ENCODE results near the gene SYT12.
A peak's percentile ranks its signal among the peaks of the same experiment; 100 is the strongest.

Gene SYT12

GRCh38 chr11:67022961-67023956 is at the start of gene SYT12:
Gene SYT12, plus strand, starts transcription at chr11:67023134. Its CDS starts 7,011 bp downstream, at chr11:67030145.
- H3K27ac Mint-ChIP-seq, result peak within 1 kb of the TSS; percentile 19
- H3K27me3 Mint-ChIP-seq, result peaks cover 12% of the 10 kb centered on the region
- H3K4me1 Mint-ChIP-seq, result peaks cover 29% of the 10 kb centered on the region
- H3K36me3 Mint-ChIP-seq, result peaks cover 1% of the 10 kb centered on the region
- H3K4me3 Mint-ChIP-seq, result peak within 1 kb of the TSS; percentile 81
- no peaks in the 10 kb centered on the region for H3K9me3 Mint-ChIP-seq

- H3K9me3 Mint-ChIP-seq, result no peaks in the 10 kb centered on the region
- no peak overlapping the region for H3K27ac Mint-ChIP-seq
- peaks cover 2% of the 10 kb centered on the region for H3K36me3 Mint-ChIP-seq
- no peaks in the 10 kb centered on the region for H3K4me1 Mint-ChIP-seq
- H3K27me3 Mint-ChIP-seq, result peaks cover 4% of the 10 kb centered on the region
- H3K4me3 Mint-ChIP-seq, result no peak overlapping the region
Observed at GRCh38 chr11:66973956-66974580, 48.9 kb upstream of the SYT12 start.

GRCh38 chr11:66974724-66975404 is 48.1 kb upstream of the SYT12 start, which contains the start of gene C11orf86:
Gene C11orf86, plus strand, starts transcription at chr11:66975304. Its CDS starts 59 bp downstream, at chr11:66975363.
- H3K9me3 Mint-ChIP-seq, result no peaks in the 10 kb centered on the region
- H3K27ac Mint-ChIP-seq, result no peak within 1 kb of the TSS
- H3K4me1 Mint-ChIP-seq, result no peaks in the 10 kb centered on the region
- no peak within 1 kb of the TSS for H3K4me3 Mint-ChIP-seq
- peaks cover 2% of the 10 kb centered on the region for H3K36me3 Mint-ChIP-seq
- H3K27me3 Mint-ChIP-seq, result peaks cover 4% of the 10 kb centered on the region

GRCh38 chr11:66975405-66976027 is 47.4 kb upstream of the SYT12 start:
- no peaks in the 10 kb centered on the region for H3K4me1 Mint-ChIP-seq
- peaks cover 4% of the 10 kb centered on the region for H3K27me3 Mint-ChIP-seq
- peaks cover 2% of the 10 kb centered on the region for H3K36me3 Mint-ChIP-seq
- H3K4me3 Mint-ChIP-seq, result no peak overlapping the region
- no peaks in the 10 kb centered on the region for H3K9me3 Mint-ChIP-seq
- no peak overlapping the region for H3K27ac Mint-ChIP-seq

- Mint-ChIP-seq H3K27ac (no peak overlapping the region), H3K4me3 (no peak overlapping the region), H3K9me3 (no peaks in the 10 kb centered on the region), H3K27me3 (peaks cover 5% of the 10 kb centered on the region), H3K36me3 (peaks cover 2% of the 10 kb centered on the region), H3K4me1 (no peaks in the 10 kb centered on the region)
Observed at GRCh38 chr11:66976028-66976467, 46.9 kb upstream of the SYT12 start.

GRCh38 chr11:66976925-66977324 is 46.0 kb upstream of the SYT12 start:
- Mint-ChIP-seq H3K4me1 (peaks cover 1% of the 10 kb centered on the region), H3K36me3 (peaks cover 2% of the 10 kb centered on the region), H3K4me3 (no peak overlapping the region), H3K9me3 (no peaks in the 10 kb centered on the region), H3K27me3 (peaks cover 5% of the 10 kb centered on the region), H3K27ac (no peak overlapping the region)

- no peak overlapping the region for H3K4me3 Mint-ChIP-seq
- no peaks in the 10 kb centered on the region for H3K9me3 Mint-ChIP-seq
- peaks cover 6% of the 10 kb centered on the region for H3K4me1 Mint-ChIP-seq
- peaks cover 2% of the 10 kb centered on the region for H3K36me3 Mint-ChIP-seq
- no peak overlapping the region for H3K27ac Mint-ChIP-seq
- H3K27me3 Mint-ChIP-seq, result peaks cover 3% of the 10 kb centered on the region
Observed at GRCh38 chr11:66978229-66978628, 44.7 kb upstream of the SYT12 start.

- peaks cover 6% of the 10 kb centered on the region for H3K4me1 Mint-ChIP-seq
- peaks cover 2% of the 10 kb centered on the region for H3K36me3 Mint-ChIP-seq
- no peak overlapping the region for H3K27ac Mint-ChIP-seq
- H3K9me3 Mint-ChIP-seq, result no peaks in the 10 kb centered on the region
- peaks cover 3% of the 10 kb centered on the region for H3K27me3 Mint-ChIP-seq
- no peak overlapping the region for H3K4me3 Mint-ChIP-seq
Observed at GRCh38 chr11:66978717-66979116, 44.2 kb upstream of the SYT12 start.

- Mint-ChIP-seq H3K27ac (no peak overlapping the region), H3K4me1 (peaks cover 6% of the 10 kb centered on the region), H3K36me3 (peaks cover 2% of the 10 kb centered on the region), H3K27me3 (peaks cover 3% of the 10 kb centered on the region), H3K4me3 (no peak overlapping the region), H3K9me3 (no peaks in the 10 kb centered on the region)
Observed at GRCh38 chr11:66979336-66979980, 43.5 kb upstream of the SYT12 start.

- H3K36me3 Mint-ChIP-seq, result peaks cover 2% of the 10 kb centered on the region
- no peaks in the 10 kb centered on the region for H3K9me3 Mint-ChIP-seq
- peaks cover 3% of the 10 kb centered on the region for H3K27me3 Mint-ChIP-seq
- peaks cover 6% of the 10 kb centered on the region for H3K4me1 Mint-ChIP-seq
- no peak overlapping the region for H3K4me3 Mint-ChIP-seq
- no peak overlapping the region for H3K27ac Mint-ChIP-seq
Observed at GRCh38 chr11:66981976-66982578, 40.9 kb upstream of the SYT12 start.

GRCh38 chr11:66983275-66983924 is 39.5 kb upstream of the SYT12 start:
- Mint-ChIP-seq H3K9me3 (no peaks in the 10 kb centered on the region), H3K36me3 (no peaks in the 10 kb centered on the region), H3K4me3 (no peak overlapping the region), H3K4me1 (peaks cover 6% of the 10 kb centered on the region), H3K27ac (no peak overlapping the region), H3K27me3 (peaks cover 1% of the 10 kb centered on the region)

GRCh38 chr11:66985508-66986177 is 37.3 kb upstream of the SYT12 start:
- no peaks in the 10 kb centered on the region for H3K36me3 Mint-ChIP-seq
- H3K27ac Mint-ChIP-seq, result no peak overlapping the region
- no peak overlapping the region for H3K4me3 Mint-ChIP-seq
- no peaks in the 10 kb centered on the region for H3K9me3 Mint-ChIP-seq
- H3K4me1 Mint-ChIP-seq, result peaks cover 6% of the 10 kb centered on the region
- H3K27me3 Mint-ChIP-seq, result peaks cover 5% of the 10 kb centered on the region

GRCh38 chr11:66986178-66986545 is 36.8 kb upstream of the SYT12 start:
- no peaks in the 10 kb centered on the region for H3K36me3 Mint-ChIP-seq
- H3K27me3 Mint-ChIP-seq, result peaks cover 4% of the 10 kb centered on the region
- H3K9me3 Mint-ChIP-seq, result no peaks in the 10 kb centered on the region
- peaks cover 6% of the 10 kb centered on the region for H3K4me1 Mint-ChIP-seq
- H3K4me3 Mint-ChIP-seq, result no peak overlapping the region
- no peak overlapping the region for H3K27ac Mint-ChIP-seq
